HepG2 (cell line): ENCODE results near the gene HOXA11. TPM values are rescaled to one million over a fixed set of nuclear protein-coding genes. Genes with fewer than 3 reads are reported as not detected.
A peak's percentile ranks its signal among the peaks of the same experiment; 100 is the strongest.

Experiments used
- ATAC-seq: fragments of 200-7000 bp; cut with Tn5 transposase; 3 replicates; pipeline ENCODE4 v1.9.1; 2020; ENCODE audit warnings: mild to moderate bottlenecking, moderate library complexity
- BruUV-seq: library from RNA; stranded (reverse); fragments of 400-500 nt; replicated peaks from 2 replicates; lab custom pipeline; 2021; lab: Mats Ljungman, UMichigan
- CTCF ChIA-PET: fragments of 300-600 bp; formaldehyde crosslinking; extraction: SDS; loops from one replicate; lab custom pipeline; 2021; ENCODE audit warnings: low total read pairs, inconsistent platforms, low intra/inter-chr PET ratio; lab: Yijun Ruan, JAX
- POLR2A ChIA-PET: fragments of 350-600 bp; sonication (Branson Sonifier 250); formaldehyde crosslinking; loops from one replicate; lab custom pipeline; 2020; ENCODE audit warnings: antibody characterized with exemption, inconsistent platforms; lab: Yijun Ruan, JAX
- DNase-seq: peaks from one replicate; pipeline ENCODE4 v3.0.0-alpha.2; 2015; ENCODE audit warnings: low spot score
- FAIRE-seq: peaks from 3 replicates; lab custom pipeline; 2011; peaks lifted over from hg19 to GRCh38; lab: Jason Lieb, UNC
- H2AFZ ChIP-seq: one replicate; pipeline ENCODE4 v1.6.1; 2011; ENCODE audit warnings: low read length, inconsistent platforms
- H3K27ac ChIP-seq: fragments of 300-600 bp; 3 replicates; pipeline ENCODE4 v1.8.0; 2011; ENCODE audit warnings: mixed run types, mild to moderate bottlenecking, mixed read lengths, low read length, inconsistent platforms; ENCODE audit not compliant: insufficient read depth; ENCODE audit errors: extremely low read length
- H3K27me3 ChIP-seq, 2 experiments: fragments of 200-600 bp in 1 of 2; 2 replicates in 1 of 2; 3 replicates in 1 of 2; pipeline versions ENCODE4 v1.6.0 to v1.8.0; 2011; ENCODE audit warnings: low read length in 2 of 2, mild to moderate bottlenecking in 2 of 2, moderate library complexity in 2 of 2, inconsistent platforms in 1 of 2; ENCODE audit not compliant: insufficient read depth in 2 of 2, control insufficient read depth in 1 of 2
- H3K36me3 ChIP-seq, 2 experiments: fragments of 200-600 bp in 1 of 2; replicated peaks in 1 of 2; 2 replicates in 1 of 2; 3 replicates in 1 of 2; pipeline versions ENCODE4 v1.5.1 to v1.8.0; 2011; ENCODE audit warnings: low read length in 2 of 2, inconsistent platforms in 1 of 2; ENCODE audit not compliant: insufficient read depth in 2 of 2, control insufficient read depth in 1 of 2
- H3K4me1 ChIP-seq: 2 replicates; pipeline ENCODE4 v1.5.1; 2012; ENCODE audit warnings: low read length, inconsistent platforms; ENCODE audit not compliant: insufficient read depth
- H3K4me2 ChIP-seq: 2 replicates; pipeline ENCODE4 v1.6.0; 2011; ENCODE audit warnings: low read depth, low read length, inconsistent platforms
- H3K4me3 ChIP-seq, 3 experiments: fragments of 200-600 bp in 1 of 3; sonication (generic), shearing (Covaris generic) in 1 of 3; replicated peaks in 1 of 3; 2 replicates each; pipeline ENCODE4 v1.5.1; 2011 to 2016; ENCODE audit warnings: low read length in 3 of 3, inconsistent platforms in 2 of 3, low read depth in 2 of 3, mild to moderate bottlenecking in 2 of 3, control low read depth in 1 of 3, mixed read lengths in 1 of 3; ENCODE audit not compliant: insufficient read depth in 1 of 3
- H3K79me2 ChIP-seq: one replicate; pipeline ENCODE4 v1.6.1; 2011; ENCODE audit warnings: low read length, inconsistent platforms; ENCODE audit not compliant: insufficient read depth
- H3K9ac ChIP-seq: 2 replicates; pipeline ENCODE4 v1.6.0; 2011; ENCODE audit warnings: mild to moderate bottlenecking, low read depth, low read length, inconsistent platforms; ENCODE audit not compliant: insufficient read depth
- H3K9me3 ChIP-seq: 2 replicates; pipeline ENCODE4 v1.5.1; 2012; ENCODE audit warnings: mild to moderate bottlenecking, low read length
- H4K20me1 ChIP-seq: 2 replicates; pipeline ENCODE4 v1.6.0; 2011; ENCODE audit warnings: inconsistent platforms, mild to moderate bottlenecking, low read length, moderate library complexity; ENCODE audit not compliant: insufficient read depth
- KLF16 ChIP-seq, 2 experiments: sonication (generic) in 1 of 2; formaldehyde crosslinking in 1 of 2; IDR thresholded peaks; 2 replicates each; pipeline versions ENCODE4 v1.6.1 to v1.8.0; 2016 to 2023; ENCODE audit warnings: missing genetic modification reagents in 2 of 2, missing compliant biosample characterization in 1 of 2
- NFKB2 ChIP-seq: sonication (generic); formaldehyde crosslinking; IDR thresholded peaks from 2 replicates; pipeline ENCODE4 v1.4.0; 2020; ENCODE audit warnings: missing genetic modification reagents, borderline replicate concordance
- STAG1 ChIP-seq: sonication (generic); formaldehyde crosslinking; IDR thresholded peaks from 2 replicates; pipeline ENCODE4 v1.4.0; 2020; ENCODE audit warnings: missing genetic modification reagents
- ZNF205 ChIP-seq: IDR thresholded peaks from 2 replicates; pipeline ENCODE4 v1.6.1; 2018; ENCODE audit warnings: missing biosample characterization, missing genetic modification reagents
- ZNF264 ChIP-seq: sonication (generic); formaldehyde crosslinking; IDR thresholded peaks from 2 replicates; pipeline ENCODE4 v1.4.0; 2020; ENCODE audit warnings: missing genetic modification reagents
- ZNF333 ChIP-seq: sonication (generic); formaldehyde crosslinking; IDR thresholded peaks from 2 replicates; pipeline ENCODE4 v1.4.0; 2020; ENCODE audit warnings: mild to moderate bottlenecking, missing genetic modification reagents, borderline replicate concordance
- ZNF337 ChIP-seq: sonication (generic); formaldehyde crosslinking; IDR thresholded peaks from 2 replicates; pipeline ENCODE4 v1.5.1; 2020; ENCODE audit warnings: missing genetic modification reagents, low read depth, mild to moderate bottlenecking, borderline replicate concordance
- ZNF720 ChIP-seq: sonication (generic); formaldehyde crosslinking; IDR thresholded peaks from 2 replicates; pipeline ENCODE4 v1.4.0; 2020; ENCODE audit warnings: missing genetic modification reagents
- WGBS: methylation state at CpG from one replicate; pipeline ENCODE4 v1.1.6; 2017; ENCODE audit warnings: low lambda C conversion rate; 5-methylcytosine and 5-hydroxymethylcytosine counted together
- in situ Hi-C: cut with HindIII; loops from 2 replicates; pipeline ENCODE4 v1.10.0; 2017; ENCODE audit warnings: low pct_unique_long_range_greater_than_20kb; ENCODE audit not compliant: extremely low pct_ligation_motif_present
- intact Hi-C: fragments of 100-400 bp; cut with micrococcal nuclease; formaldehyde crosslinking; loops from one replicate; pipeline ENCODE4 v1.10.0; 2022; ENCODE audit not compliant: unreplicated experiment
- polyA plus RNA-seq, 8 experiments: library from polyadenylated mRNA; depleted of rRNA in 3 of 8; stranded (reverse) in 7 of 8; unstranded in 1 of 8; fragments of >200 nt; fragmentation: Illumina TruSeq in 4 of 8; extraction: Trizol in 4 of 8; gene quantifications; 2 replicates each; pipeline versions ENCODE4 v1.2.1 to v1.2.3, GENCODE V29; 2011 to 2016; ENCODE audit warnings: low read depth in 4 of 8, missing spikeins in 1 of 8, mixed read lengths in 1 of 8; ENCODE audit not compliant: insufficient read depth in 1 of 8
- total RNA-seq, 5 experiments: library from RNA; depleted of rRNA; stranded (reverse); fragments of >200 nt; fragmentation: Illumina TruSeq; extraction: Trizol; gene quantifications; 2 replicates each; pipeline ENCODE4 v1.2.3, GENCODE V29; 2016; ENCODE audit warnings: low read depth in 1 of 5
- TF ChIP-seq, protein P1 (sequence below), 2 experiments: fragments of 450-650 bp in 1 of 2; sonication (generic) in 1 of 2; formaldehyde crosslinking in 1 of 2; IDR thresholded peaks; 2 replicates each; pipeline versions ENCODE4 v1.6.1 to v1.8.0; 2016 to 2022; ENCODE audit warnings: antibody characterized with exemption in 1 of 2, mild to moderate bottlenecking in 1 of 2, missing genetic modification reagents in 1 of 2

The HOXA11 gene
- total and polyA plus RNA-seq, 2 of the 13 experiments (the other 11 are each of a cell fraction or from before 2014, with no cell fraction given): not detected

DNA sequence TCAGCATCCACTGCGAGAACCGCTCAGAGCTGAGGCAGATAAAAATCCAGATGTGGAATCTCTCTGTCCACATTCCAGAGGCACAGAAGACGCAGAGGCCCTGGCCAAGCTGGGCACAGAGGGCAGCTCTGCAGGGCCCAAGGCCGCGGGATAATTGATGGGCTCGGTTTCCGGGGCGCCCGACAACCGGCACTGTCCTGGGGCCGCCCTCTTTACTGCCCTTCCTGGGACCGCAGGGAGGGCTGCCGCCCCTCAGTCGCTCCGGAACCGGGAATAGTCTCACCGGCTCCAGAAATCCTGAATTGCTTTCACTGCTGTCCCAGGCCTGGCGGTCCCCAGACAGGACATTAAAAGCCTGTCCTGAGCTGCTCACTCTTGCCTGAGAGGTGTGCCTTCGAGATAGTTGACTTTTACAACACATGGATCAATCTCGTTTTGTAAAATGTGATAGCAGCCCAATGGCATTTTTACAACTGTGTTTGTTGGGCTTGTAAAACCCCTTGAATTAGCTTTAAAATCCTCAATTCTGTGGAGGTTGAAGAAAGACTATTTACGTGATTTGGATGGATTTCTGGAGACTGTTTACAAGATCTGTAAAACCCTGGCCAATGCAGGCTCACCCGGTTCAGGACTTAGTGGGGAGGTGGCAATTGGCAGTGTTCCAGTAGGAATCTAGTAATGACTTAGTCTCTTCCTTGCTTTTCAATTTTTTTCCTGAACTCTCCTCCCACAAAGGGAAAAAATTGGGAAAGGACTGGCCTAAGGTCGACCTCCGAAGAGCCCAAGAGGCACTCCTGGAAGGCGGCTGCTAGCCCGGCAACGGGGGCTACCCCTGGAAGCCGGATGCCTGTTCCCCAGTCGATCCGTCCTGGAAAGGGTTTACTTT is 36.0 kb downstream of the HOXA11 start:
- Histone ChIP-seq H3K4me3 (peak overlapping the region; percentile 80 to 88 (median 85)), H3K9me3 (no peaks in the 10 kb centered on the region), H3K9ac (peak overlapping the region; percentile 15; the same call in 1 of the 2 replicates), H3K4me1 (peaks cover 36% of the 10 kb centered on the region), H4K20me1 (no peaks in the 10 kb centered on the region), H3K27me3 (peaks cover 0 to 28% of the 10 kb centered on the region in 2 experiments; a peak in 4 of 5 replicates), H3K36me3 (no peaks in the 10 kb centered on the region; a peak in 2 of 5 replicates), H3K27ac (no peak overlapping the region), H3K79me2 (peaks cover 5% of the 10 kb centered on the region), H3K4me2 (peak overlapping the region; percentile 88), H2AFZ (no peak overlapping the region)
- FAIRE-seq (no peak), DNase-seq (no peak), ATAC-seq (no peak)
- 60% methylated on average over 23 of the region's 30 CpGs for WGBS
- in situ Hi-C loops: no loop called here
- intact Hi-C loops: no loop called here
- CTCF ChIA-PET: no interaction called here
- BruUV-seq: no TSS peak
- POLR2A ChIA-PET: interaction anchor here (1.2 to 1.8 kb wide), 3 partner anchors 27 to 285 kb away, joined by 3 to 7 read pairs (median 6); partner anchors contain the start of gene SKAP2
- TF ChIP-seq KLF16 (CRISPR knock-in tag; IDR thresholded peaks at IDR 0.05) (no peak), ZNF264 (CRISPR knock-in tag) (no peak), ZNF205 (CRISPR knock-in tag) (peak; percentile 77; the same call in 1 of the 2 replicates), ZNF337 (0 out of 2 replicates have a peak, but pooled peaks have one; percentile 10), NFKB2 (CRISPR knock-in tag) (no peak), STAG1 (no peak), ZNF720 (no peak), ZNF333 (CRISPR knock-in tag) (0 out of 2 replicates have a peak, but pooled peaks have one; percentile 49)
- TF ChIP-seq, protein P1, sequence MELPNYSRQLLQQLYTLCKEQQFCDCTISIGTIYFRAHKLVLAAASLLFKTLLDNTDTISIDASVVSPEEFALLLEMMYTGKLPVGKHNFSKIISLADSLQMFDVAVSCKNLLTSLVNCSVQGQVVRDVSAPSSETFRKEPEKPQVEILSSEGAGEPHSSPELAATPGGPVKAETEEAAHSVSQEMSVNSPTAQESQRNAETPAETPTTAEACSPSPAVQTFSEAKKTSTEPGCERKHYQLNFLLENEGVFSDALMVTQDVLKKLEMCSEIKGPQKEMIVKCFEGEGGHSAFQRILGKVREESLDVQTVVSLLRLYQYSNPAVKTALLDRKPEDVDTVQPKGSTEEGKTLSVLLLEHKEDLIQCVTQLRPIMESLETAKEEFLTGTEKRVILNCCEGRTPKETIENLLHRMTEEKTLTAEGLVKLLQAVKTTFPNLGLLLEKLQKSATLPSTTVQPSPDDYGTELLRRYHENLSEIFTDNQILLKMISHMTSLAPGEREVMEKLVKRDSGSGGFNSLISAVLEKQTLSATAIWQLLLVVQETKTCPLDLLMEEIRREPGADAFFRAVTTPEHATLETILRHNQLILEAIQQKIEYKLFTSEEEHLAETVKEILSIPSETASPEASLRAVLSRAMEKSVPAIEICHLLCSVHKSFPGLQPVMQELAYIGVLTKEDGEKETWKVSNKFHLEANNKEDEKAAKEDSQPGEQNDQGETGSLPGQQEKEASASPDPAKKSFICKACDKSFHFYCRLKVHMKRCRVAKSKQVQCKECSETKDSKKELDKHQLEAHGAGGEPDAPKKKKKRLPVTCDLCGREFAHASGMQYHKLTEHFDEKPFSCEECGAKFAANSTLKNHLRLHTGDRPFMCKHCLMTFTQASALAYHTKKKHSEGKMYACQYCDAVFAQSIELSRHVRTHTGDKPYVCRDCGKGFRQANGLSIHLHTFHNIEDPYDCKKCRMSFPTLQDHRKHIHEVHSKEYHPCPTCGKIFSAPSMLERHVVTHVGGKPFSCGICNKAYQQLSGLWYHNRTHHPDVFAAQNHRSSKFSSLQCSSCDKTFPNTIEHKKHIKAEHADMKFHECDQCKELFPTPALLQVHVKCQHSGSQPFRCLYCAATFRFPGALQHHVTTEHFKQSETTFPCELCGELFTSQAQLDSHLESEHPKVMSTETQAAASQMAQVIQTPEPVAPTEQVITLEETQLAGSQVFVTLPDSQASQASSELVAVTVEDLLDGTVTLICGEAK (IDR thresholded peaks at IDR 0.05): no peak
- TF ChIP-seq, protein P1 (CRISPR knock-in tag; IDR thresholded peaks at IDR 0.05): no peak
